ENCODE results near the gene FGFBP3. TPM values are rescaled to one million over a fixed set of nuclear protein-coding genes. Genes with fewer than 3 reads are reported as not detected.

Gene FGFBP3
- total and polyA plus RNA-seq, 2 donors (not counting 3 experiments of a cell fraction or from before 2014, with no cell fraction given): 0.11 to 0.38 TPM

- DNase-seq (ENCODE audit: low read depth, low spot score) (no peak), FAIRE-seq (no peak)
- Histone ChIP-seq H2AFZ (ENCODE audit: low read depth, low read length) (no peak overlapping the region), H3K4me2 (ENCODE audit: insufficient read depth, low read length) (no peak overlapping the region), H3K9ac (replicated peaks; ENCODE audit: extremely low read depth, insufficient read depth, low read length) (no peak overlapping the region), H3K27ac (ENCODE audit: insufficient read depth, low read depth, low read length) (no peak overlapping the region), H3K4me1 (ENCODE audit: control insufficient read depth, extremely low read depth, insufficient read depth, low read length) (peaks cover 8% of the 10 kb centered on the region), H3K9me3 (replicated peaks; ENCODE audit: control insufficient read depth, insufficient read depth, low read length) (no peaks in the 10 kb centered on the region), H3K79me2 (ENCODE audit: control insufficient read depth, insufficient read depth, low read length) (no peaks in the 10 kb centered on the region), H3K9me1 (replicated peaks; ENCODE audit: control insufficient read depth, extremely low read depth, insufficient read depth, low read length) (no peaks in the 10 kb centered on the region), H3K4me3 (replicated peaks in 1 of 3; ENCODE audit: insufficient read depth in 1 of 3, low read depth in 1 of 3, low read length in 3 of 3) (no peak overlapping the region), H3K27me3 (ENCODE audit: control insufficient read depth in 2 of 2, insufficient read depth in 2 of 2, low read length in 2 of 2) (no peaks in the 10 kb centered on the region), H3K36me3 (ENCODE audit: control insufficient read depth in 2 of 2, extremely low read depth in 1 of 2, insufficient read depth in 2 of 2, low read length in 2 of 2) (no peaks in the 10 kb centered on the region), H4K20me1 (replicated peaks; ENCODE audit: control insufficient read depth, extremely low read depth, insufficient read depth, low read length) (no peaks in the 10 kb centered on the region)
- intact Hi-C loops (cut with micrococcal nuclease): no loop called here
- ChIA-PET POLR2A (interaction anchor here (0.6 kb wide), 1 partner anchor 28 kb away, joined by 3 read pairs; no protein-coding TSS in a partner anchor), CTCF (interaction anchor here (1.1 to 1.4 kb wide), 2 partner anchors 16 to 23 kb away, joined by 3 read pairs; partner anchors contain the start of gene FGFBP3)
- BruUV-seq (replicated peaks): no TSS peak
- TF ChIP-seq FOS (IDR thresholded peaks at IDR 0.05; ENCODE audit: borderline replicate concordance, insufficient read depth, low read length): no peak
- no peak for TF ChIP-seq JUN (IDR thresholded peaks at IDR 0.05; ENCODE audit: borderline replicate concordance, insufficient read depth, insufficient read length, low read depth)
- TF ChIP-seq POLR2A (IDR thresholded peaks at IDR 0.05; ENCODE audit: low read depth, low read length): no peak
- TF ChIP-seq CTCF (IDR thresholded peaks at IDR 0.05; ENCODE audit: extremely low read depth in 1 of 2, insufficient read depth in 1 of 2, low read depth in 1 of 2, low read length in 2 of 2): no peak
- no peak for TF ChIP-seq POLR2AphosphoS5 (IDR thresholded peaks at IDR 0.05; ENCODE audit: insufficient read depth, low read depth, low read length)
- TF ChIP-seq MAX (IDR thresholded peaks at IDR 0.05; ENCODE audit: insufficient read depth, insufficient read length): no peak
- TF ChIP-seq EZH2 (IDR thresholded peaks at IDR 0.05; ENCODE audit: borderline replicate concordance, low read depth, low read length, severe bottlenecking): no peak
- TF ChIP-seq GATA2 (IDR thresholded peaks at IDR 0.05; ENCODE audit: insufficient read depth, insufficient read length, low read depth, low read length): no peak
- TF ChIP-seq MYC (IDR thresholded peaks at IDR 0.05; ENCODE audit: low read depth, low read length): no peak
- dilution Hi-C loops (cut with MboI; ENCODE audit: extremely low pct_ligation_motif_present, low sequenced_read_pairs): no loop called here
Measured at GRCh38 chr10:91893051-91893450, 16.2 kb downstream of the FGFBP3 start.

Data from endothelial cell of umbilical vein (primary cell).